ENCODE results near the gene UACA. TPM values are rescaled to one million over a fixed set of nuclear protein-coding genes. Genes with fewer than 3 reads are reported as not detected.

The UACA gene
- total RNA-seq, 1 donor from 2014 or later, result 39.9 TPM

DNA sequence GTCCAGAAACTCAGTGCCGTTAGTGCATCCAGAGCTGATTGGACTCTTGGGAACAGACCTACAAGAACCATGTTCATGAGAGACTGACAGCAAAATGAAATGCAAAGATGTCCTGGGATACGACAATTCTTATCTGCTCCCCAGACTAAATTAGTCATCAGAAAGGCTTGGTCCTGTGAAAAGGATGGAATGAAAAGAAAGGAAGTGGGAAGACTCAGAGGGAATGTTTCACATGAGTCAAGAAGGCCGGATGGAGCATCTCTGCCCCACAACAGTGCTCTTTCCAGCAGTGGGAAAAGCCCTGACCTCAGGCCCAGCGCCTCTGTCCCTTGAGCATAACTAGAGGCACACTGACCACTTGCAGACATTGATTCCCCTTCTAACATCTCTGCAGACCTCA is 39.3 kb upstream of the UACA start:
- Histone ChIP-seq H3K9me3 (no peaks in the 10 kb centered on the region), H3K4me3 (no peak overlapping the region), H3K36me3 (no peaks in the 10 kb centered on the region), H3K4me1 (peaks cover 37% of the 10 kb centered on the region), H3K27me3 (peaks cover 8% of the 10 kb centered on the region), H3K27ac (no peak overlapping the region)
- ATAC-seq (no peak), DNase-seq (no peak)
- intact Hi-C loops (cut with DNase I), result no loop called here
- TF ChIP-seq, protein P1, sequence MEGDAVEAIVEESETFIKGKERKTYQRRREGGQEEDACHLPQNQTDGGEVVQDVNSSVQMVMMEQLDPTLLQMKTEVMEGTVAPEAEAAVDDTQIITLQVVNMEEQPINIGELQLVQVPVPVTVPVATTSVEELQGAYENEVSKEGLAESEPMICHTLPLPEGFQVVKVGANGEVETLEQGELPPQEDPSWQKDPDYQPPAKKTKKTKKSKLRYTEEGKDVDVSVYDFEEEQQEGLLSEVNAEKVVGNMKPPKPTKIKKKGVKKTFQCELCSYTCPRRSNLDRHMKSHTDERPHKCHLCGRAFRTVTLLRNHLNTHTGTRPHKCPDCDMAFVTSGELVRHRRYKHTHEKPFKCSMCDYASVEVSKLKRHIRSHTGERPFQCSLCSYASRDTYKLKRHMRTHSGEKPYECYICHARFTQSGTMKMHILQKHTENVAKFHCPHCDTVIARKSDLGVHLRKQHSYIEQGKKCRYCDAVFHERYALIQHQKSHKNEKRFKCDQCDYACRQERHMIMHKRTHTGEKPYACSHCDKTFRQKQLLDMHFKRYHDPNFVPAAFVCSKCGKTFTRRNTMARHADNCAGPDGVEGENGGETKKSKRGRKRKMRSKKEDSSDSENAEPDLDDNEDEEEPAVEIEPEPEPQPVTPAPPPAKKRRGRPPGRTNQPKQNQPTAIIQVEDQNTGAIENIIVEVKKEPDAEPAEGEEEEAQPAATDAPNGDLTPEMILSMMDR (IDR thresholded peaks at IDR 0.05), result no peak

DNA sequence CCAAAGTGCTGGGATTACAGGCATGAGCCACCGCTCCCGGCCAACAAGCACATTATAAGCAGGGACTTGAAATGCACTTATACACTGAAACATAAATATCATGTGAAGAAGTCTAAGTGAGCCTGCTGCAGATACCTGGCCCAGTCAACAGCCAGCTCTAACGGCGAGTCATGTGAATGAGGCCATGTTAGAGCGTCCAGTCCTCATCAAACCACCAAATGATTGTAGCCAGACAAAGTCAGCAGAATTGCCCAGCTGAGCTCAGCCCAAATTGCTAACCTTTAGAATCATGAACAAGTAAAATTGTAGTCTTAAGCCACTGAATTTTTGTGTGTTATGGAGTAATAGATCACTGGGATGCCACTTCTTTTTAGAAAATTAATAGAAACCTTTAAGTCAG is 37.8 kb upstream of the UACA start:
- Histone ChIP-seq H3K27me3 (peaks cover 14% of the 10 kb centered on the region), H3K27ac (peak overlapping the region; percentile 56), H3K4me1 (peaks cover 25% of the 10 kb centered on the region), H3K36me3 (no peaks in the 10 kb centered on the region), H3K4me3 (no peak overlapping the region), H3K9me3 (no peaks in the 10 kb centered on the region)
- no peak for ATAC-seq
- TF ChIP-seq, protein P1 (IDR thresholded peaks at IDR 0.05), result no peak
- no peak for DNase-seq
- intact Hi-C loops (cut with DNase I), result no loop called here

DNA sequence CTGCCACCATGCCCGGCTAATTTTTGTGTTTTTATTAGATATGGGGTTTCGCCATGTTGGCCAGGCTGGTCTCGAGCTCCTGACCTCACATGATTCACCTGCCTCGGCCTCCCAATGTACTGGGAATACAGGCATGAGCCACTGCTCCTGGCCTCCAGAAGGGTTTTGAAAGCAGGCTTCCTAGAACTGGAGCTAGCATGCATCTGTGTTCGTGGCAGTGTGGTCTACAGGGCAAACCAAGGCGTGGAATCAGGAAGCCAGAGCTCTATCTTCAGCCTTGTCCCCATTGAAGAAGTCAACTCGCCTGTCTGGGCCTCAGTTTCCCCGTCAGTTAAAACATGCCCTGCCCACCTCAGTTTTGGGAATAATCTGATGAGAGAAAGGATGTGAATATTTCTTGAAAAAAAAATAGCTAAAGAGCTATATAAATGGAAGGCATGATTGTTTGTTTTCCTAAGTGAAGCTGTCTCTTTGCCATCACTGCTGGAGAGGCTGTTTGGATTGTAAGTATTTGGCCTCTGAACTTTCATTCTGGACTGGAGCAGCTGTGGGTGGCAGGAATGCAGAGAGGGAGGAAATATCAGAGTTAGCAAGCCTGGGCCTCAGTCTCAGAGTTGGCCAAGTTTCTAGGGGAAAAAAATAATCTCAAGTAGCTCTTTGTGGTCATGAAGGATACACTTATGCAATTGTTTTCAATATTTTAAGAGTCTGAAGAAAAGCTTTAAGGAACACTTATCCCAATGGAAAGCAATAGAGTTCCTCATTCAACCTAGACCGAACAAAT is 36.5 kb upstream of the UACA start:
- DNase-seq, result no peak
- no peak overlapping the region for H3K4me3 ChIP-seq
- H3K27me3 ChIP-seq, result peaks cover 14% of the 10 kb centered on the region
- H3K9me3 ChIP-seq, result no peaks in the 10 kb centered on the region
- ATAC-seq, result peak; percentile 95
- TF ChIP-seq, protein P1 (IDR thresholded peaks at IDR 0.05), result no peak
- H3K27ac ChIP-seq, result peak overlapping the region; percentile 74
- intact Hi-C loops (cut with DNase I), result no loop called here
- H3K36me3 ChIP-seq, result no peaks in the 10 kb centered on the region
- peaks cover 25% of the 10 kb centered on the region for H3K4me1 ChIP-seq

DNA sequence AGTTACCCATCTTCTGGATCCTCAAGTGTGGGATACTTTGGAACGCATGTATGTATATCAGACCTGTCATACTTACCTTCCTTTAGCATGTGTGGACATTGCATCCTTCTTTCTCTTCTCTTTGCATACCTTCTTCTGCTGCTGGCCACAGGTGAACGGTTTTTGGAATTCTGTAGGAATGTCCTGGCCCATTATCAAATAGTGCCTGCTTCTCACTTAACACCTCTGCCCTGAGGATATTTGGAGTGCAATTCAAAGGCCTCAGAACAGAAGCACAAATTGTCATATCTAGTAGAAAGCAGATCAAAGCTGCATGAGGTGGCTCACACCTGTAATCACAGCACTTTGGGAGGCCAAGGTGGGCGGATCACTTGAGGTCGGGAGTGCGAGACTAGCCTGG is 34.1 kb upstream of the UACA start:
- Histone ChIP-seq H3K27me3 (peaks cover 19% of the 10 kb centered on the region), H3K4me3 (no peak overlapping the region), H3K36me3 (no peaks in the 10 kb centered on the region), H3K27ac (no peak overlapping the region), H3K9me3 (no peaks in the 10 kb centered on the region), H3K4me1 (peaks cover 25% of the 10 kb centered on the region)
- TF ChIP-seq, protein P1 (IDR thresholded peaks at IDR 0.05), result no peak
- intact Hi-C loops (cut with DNase I), result no loop called here
- no peak for DNase-seq
- no peak for ATAC-seq

DNA sequence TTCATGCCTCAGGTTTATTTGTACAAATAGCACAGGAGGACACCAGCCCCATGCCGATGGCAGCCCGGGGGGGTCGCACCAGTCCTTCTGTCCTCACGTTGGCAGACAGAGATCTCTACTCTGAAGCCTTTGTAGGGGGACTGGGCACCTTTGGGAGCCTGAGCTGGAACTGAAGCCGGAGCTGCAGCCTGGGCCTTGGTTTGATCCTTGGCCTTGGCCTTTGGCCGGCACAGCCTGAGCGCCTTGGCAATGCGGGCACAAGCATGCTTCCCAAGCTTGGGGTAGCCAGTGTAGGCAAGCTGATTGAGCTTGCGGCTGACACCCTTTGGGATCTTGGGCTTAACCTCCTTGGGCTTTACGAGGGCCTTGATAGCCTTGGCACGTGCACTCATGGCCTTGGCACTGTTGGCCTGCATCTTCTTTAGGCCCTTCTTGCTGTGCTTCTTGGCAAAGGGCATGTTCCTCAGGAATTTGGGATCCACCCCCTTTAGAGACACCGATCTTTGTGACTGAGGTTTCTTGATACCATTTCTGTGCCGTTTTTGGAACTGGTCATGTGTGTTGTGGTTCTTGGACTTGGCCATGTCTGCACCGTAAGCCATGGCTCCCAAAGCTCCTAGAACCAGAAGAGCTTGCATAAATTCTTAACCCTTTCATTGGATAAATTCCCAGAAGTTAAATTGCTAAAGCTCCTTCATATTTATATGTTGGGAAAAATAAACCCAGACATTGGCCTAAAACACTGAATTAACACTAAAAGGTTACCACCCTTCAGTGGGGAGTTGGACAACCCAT is 33.4 kb upstream of the UACA start:
- H3K4me3 ChIP-seq, result no peak overlapping the region
- no peak overlapping the region for H3K27ac ChIP-seq
- no peak for DNase-seq
- peaks cover 25% of the 10 kb centered on the region for H3K4me1 ChIP-seq
- peaks cover 19% of the 10 kb centered on the region for H3K27me3 ChIP-seq
- TF ChIP-seq, protein P1 (IDR thresholded peaks at IDR 0.05), result no peak
- ATAC-seq, result no peak
- intact Hi-C loops (cut with DNase I), result no loop called here
- H3K36me3 ChIP-seq, result no peaks in the 10 kb centered on the region
- no peaks in the 10 kb centered on the region for H3K9me3 ChIP-seq

All from upper lobe of right lung (tissue), 1 donor.